HG02642 (cell line): ENCODE results near the gene CFAP70.

Experiments used
- ATAC-seq: cut with Tn5 transposase; IDR thresholded peaks from one replicate; pipeline ENCODE4 v1.9.1; 2021; ENCODE audit warnings: mild to moderate bottlenecking; ENCODE audit not compliant: unreplicated experiment, poor library complexity

CFAP70 gene

GRCh38 chr10:73220989-73221388 lies 137.7 kb downstream of the CFAP70 start:
- no peak for ATAC-seq

- ATAC-seq, result no peak
Observed at GRCh38 chr10:73219384-73219783, 139.3 kb downstream of the CFAP70 start.

DNA sequence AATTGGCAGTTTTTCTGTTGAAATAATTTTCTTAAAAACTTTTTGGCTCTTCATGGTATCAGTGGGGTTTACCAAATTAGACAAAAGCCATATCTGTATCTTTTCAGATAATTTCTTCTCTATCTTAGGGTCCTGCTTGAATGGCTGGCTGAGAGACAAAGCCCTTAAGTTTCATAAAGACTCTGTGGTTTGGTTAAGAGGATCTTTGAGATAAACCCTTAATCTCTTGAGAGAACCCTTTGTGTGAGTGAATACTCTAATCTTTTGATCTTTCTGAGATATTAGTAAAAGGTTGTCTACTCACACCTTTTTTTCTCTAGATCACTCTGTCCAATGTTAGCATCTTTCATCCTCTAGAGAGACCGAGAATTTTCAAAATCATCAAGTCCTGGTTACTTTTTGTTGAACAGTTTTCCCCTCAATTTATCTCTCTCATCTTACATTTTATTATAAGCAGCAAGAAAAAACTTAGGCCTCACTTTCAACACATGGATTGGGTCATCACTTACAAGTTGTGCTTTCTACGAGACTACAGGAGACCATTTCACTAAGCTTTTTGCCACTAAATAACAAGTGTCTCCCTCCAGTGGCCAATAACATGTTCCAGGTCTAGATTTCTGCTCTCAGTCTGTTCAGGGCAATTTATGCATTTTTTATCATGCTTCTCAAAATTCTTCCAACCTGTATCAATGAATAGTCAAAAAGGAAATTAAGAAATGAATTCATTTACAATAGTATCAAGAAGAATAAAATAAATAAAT lies 140.1 kb downstream of the CFAP70 start:
- ATAC-seq, result no peak

DNA sequence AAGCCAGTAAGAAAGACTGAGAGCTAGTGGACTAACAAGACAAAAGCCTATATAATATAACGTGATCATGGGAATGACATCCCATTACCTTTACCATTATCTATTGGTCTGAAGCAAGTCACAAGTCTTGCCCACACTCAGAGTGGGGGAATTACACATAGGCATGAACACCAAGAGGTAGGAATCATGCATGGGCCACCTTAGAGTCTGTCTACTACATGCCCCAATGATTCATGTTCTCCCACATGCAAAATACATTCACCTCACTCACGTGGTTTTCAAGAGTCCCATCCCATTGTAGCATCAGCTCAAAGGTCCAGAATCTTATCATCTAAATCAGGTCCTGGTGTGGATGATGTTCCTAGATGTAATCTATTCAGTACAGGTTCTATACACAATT lies 141.0 kb downstream of the CFAP70 start:
- no peak for ATAC-seq

- no peak for ATAC-seq
Observed at GRCh38 chr10:73215749-73216148, 142.9 kb downstream of the CFAP70 start.

DNA sequence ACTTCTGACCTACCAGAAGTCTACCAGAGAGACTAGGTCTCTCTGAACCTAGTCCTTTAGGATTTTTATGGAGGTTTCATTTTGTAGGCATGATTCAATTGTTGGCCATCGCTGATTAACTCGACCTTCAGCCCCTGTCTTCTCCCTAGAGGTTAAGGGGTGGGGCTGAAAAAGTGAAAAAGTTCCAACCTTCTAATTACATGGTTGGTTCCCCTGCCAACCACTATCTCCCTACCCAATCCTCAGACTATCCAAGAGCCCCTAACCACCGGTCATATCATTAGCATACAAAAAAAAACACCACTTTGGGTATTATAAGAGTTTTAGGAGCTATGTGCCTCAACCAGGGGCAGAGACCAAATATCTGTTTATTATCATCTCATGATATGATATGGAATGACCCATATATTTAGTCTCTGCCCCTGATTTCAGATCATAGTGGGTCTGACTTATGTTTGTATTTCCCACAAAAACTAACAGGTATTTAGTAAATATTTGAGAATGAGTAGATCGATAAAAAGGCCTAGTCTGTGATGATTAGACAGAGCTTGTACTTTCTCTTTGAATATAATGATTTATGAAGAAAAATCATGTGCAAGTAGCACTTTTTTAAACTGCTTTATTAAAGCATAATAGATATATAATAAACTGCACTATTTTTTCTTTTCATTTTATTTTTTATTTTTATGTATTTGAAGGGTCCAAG lies 147.4 kb downstream of the CFAP70 start:
- ATAC-seq, result no peak

- ATAC-seq, result no peak
Observed at GRCh38 chr10:73210395-73211105, 148.1 kb downstream of the CFAP70 start.

DNA sequence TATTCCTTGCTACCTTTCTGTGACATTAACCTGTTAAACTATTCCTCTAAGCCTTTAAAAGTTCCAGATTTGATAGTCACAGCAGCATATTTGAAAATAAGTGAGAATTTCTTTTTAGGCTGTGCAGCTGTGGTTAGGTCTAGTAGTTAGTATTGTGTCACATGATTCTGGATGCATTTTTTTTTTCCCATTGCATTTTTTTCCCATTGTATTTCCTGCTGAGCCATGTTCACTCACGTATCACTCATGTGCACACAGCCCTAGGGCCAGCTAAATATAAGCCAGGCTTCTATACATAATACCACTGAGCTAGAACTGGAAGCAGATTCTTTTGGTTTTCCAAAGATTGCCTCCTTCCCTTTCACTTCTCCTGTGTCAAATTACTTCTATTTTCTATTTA lies 149.0 kb downstream of the CFAP70 start:
- no peak for ATAC-seq

GRCh38 chr10:73207883-73208282 lies 150.8 kb downstream of the CFAP70 start:
- no peak for ATAC-seq

DNA sequence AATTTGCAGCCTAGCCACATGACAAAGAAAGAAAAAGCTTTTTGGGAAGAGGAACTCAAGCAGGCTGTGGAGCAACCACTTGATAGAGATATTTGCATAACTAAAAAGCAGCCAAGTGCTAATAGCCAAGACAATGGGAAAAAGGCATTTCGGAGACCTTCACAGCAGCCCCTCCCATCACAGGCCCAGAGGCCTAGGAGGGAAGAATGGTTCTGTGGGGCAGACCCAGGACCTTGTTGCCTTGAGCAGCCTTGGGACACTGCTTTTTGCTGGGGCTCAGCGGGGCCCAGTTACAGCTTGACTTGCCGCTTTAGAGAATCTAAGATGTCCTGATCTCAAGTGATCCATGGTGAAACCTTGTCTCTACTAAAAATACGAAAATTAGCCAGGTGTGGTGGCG lies 152.3 kb downstream of the CFAP70 start:
- no peak for ATAC-seq

GRCh38 chr10:73205890-73206289 lies 152.8 kb downstream of the CFAP70 start:
- no peak for ATAC-seq

GRCh38 chr10:73205081-73205480 lies 153.6 kb downstream of the CFAP70 start:
- no peak for ATAC-seq
